Smooth muscle cell (in vitro differentiated cells): ENCODE results near the gene ANO2. TPM values are rescaled to one million over a fixed set of nuclear protein-coding genes. Genes with fewer than 3 reads are reported as not detected.

Experiments used
- DNase-seq: peaks from one replicate; lab custom pipeline; 2025; ENCODE audit not compliant: unreplicated experiment; lab: John Stamatoyannopoulos, UW
- H2AFZ ChIP-seq: fragments of 200-600 bp; sonication (generic); 2 replicates; pipeline ENCODE4 v1.6.0; 2016; ENCODE audit warnings: antibody characterized with exemption, low read depth, mild to moderate bottlenecking
- H3F3A ChIP-seq: fragments of 200-600 bp; sonication (generic); 2 replicates; pipeline ENCODE4 v1.6.0; 2017; ENCODE audit warnings: antibody characterized with exemption, low read depth
- H3K27ac ChIP-seq: fragments of 200-600 bp; sonication (generic); 2 replicates; pipeline ENCODE4 v1.5.1; 2016; ENCODE audit warnings: low read depth, mild to moderate bottlenecking
- H3K27me3 ChIP-seq: fragments of 200-600 bp; sonication (generic); 2 replicates; pipeline ENCODE4 v1.6.1; 2016; ENCODE audit warnings: low read depth, mild to moderate bottlenecking
- H3K36me3 ChIP-seq: fragments of 200-600 bp; sonication (generic); 2 replicates; pipeline ENCODE4 v1.5.1; 2016; ENCODE audit warnings: low read depth
- H3K4me1 ChIP-seq: fragments of 200-600 bp; sonication (generic); 2 replicates; pipeline ENCODE4 v1.5.1; 2016; ENCODE audit warnings: low read depth
- H3K4me2 ChIP-seq: fragments of 200-600 bp; sonication (generic); 2 replicates; pipeline ENCODE4 v1.6.0; 2016; ENCODE audit warnings: mild to moderate bottlenecking
- H3K4me3 ChIP-seq: fragments of 200-600 bp; sonication (generic); 2 replicates; pipeline ENCODE4 v1.5.1; 2016; ENCODE audit warnings: mild to moderate bottlenecking
- H3K79me2 ChIP-seq: fragments of 200-600 bp; sonication (generic); 2 replicates; pipeline ENCODE4 v1.6.0; 2016; ENCODE audit warnings: low read depth, mild to moderate bottlenecking
- H3K9ac ChIP-seq: fragments of 200-600 bp; sonication (generic); 2 replicates; pipeline ENCODE4 v1.6.0; 2016; ENCODE audit warnings: low read depth
- H3K9me3 ChIP-seq: fragments of 200-600 bp; sonication (generic); replicated peaks from 2 replicates; pipeline ENCODE4 v1.5.1; 2016; ENCODE audit warnings: low read depth
- H4K20me1 ChIP-seq: fragments of 200-600 bp; sonication (generic); 2 replicates; pipeline ENCODE4 v1.6.0; 2016; ENCODE audit warnings: low read depth
- CTCF ChIP-seq: fragments of 200-600 bp; sonication (generic); IDR thresholded peaks from 2 replicates; pipeline ENCODE4 v1.5.1; 2017; ENCODE audit warnings: borderline replicate concordance, mild to moderate bottlenecking, antibody characterized with exemption; ENCODE audit not compliant: insufficient read depth, poor library complexity, severe bottlenecking
- WGBS: methylation state at CpG from one replicate; pipeline ENCODE4 v1.1.7; 2016; ENCODE audit warnings: low lambda C conversion rate; 5-methylcytosine and 5-hydroxymethylcytosine counted together
- polyA plus RNA-seq: library from polyadenylated mRNA; unstranded; fragments of >200 nt; fragmentation: Nextera tagmentation; extraction: Ambion mirVana; gene quantifications from 2 replicates; pipeline ENCODE4 v1.2.1, GENCODE V29; 2016
- total RNA-seq: library from RNA; depleted of rRNA; stranded (reverse); fragments of >200 nt; gene quantifications from 2 replicates; pipeline ENCODE4 v1.2.3, GENCODE V29; 2014

The ANO2 gene
- total and polyA plus RNA-seq, 2 experiments from 2014 or later = 0.18 TPM; not detected in 1

GRCh38 chr12:5521456-5522325 is 423.4 kb downstream of the ANO2 start:
- Histone ChIP-seq H3K9me3 (no peaks in the 10 kb centered on the region), H4K20me1 (no peaks in the 10 kb centered on the region), H3K36me3 (no peaks in the 10 kb centered on the region), H3K4me1 (peaks cover 9% of the 10 kb centered on the region), H3K4me3 (no peak overlapping the region), H2AFZ (no peak overlapping the region), H3F3A (no peaks in the 10 kb centered on the region), H3K27ac (no peak overlapping the region), H3K4me2 (no peak overlapping the region), H3K9ac (no peak overlapping the region), H3K27me3 (peaks cover 5% of the 10 kb centered on the region), H3K79me2 (no peaks in the 10 kb centered on the region)
- TF ChIP-seq CTCF = no peak
- no peak for DNase-seq
- 92% methylated on average over 20 of the region's 20 CpGs for WGBS

GRCh38 chr12:5520831-5521230 is 424.2 kb downstream of the ANO2 start:
- H3K9ac ChIP-seq = no peak overlapping the region
- 95% methylated on average over 5 of the region's 5 CpGs for WGBS
- no peaks in the 10 kb centered on the region for H3K9me3 ChIP-seq
- no peaks in the 10 kb centered on the region for H3K36me3 ChIP-seq
- no peak for TF ChIP-seq CTCF
- no peak overlapping the region for H3K27ac ChIP-seq
- H3K4me3 ChIP-seq = no peak overlapping the region
- no peak overlapping the region for H2AFZ ChIP-seq
- peaks cover 9% of the 10 kb centered on the region for H3K4me1 ChIP-seq
- H3K79me2 ChIP-seq = no peaks in the 10 kb centered on the region
- H4K20me1 ChIP-seq = no peaks in the 10 kb centered on the region
- DNase-seq = no peak
- H3K27me3 ChIP-seq = no peaks in the 10 kb centered on the region
- H3F3A ChIP-seq = no peaks in the 10 kb centered on the region
- H3K4me2 ChIP-seq = no peak overlapping the region

- H3K27ac ChIP-seq = no peak overlapping the region
- 99% methylated on average over 4 of the region's 4 CpGs for WGBS
These were observed 425.0 kb downstream of the ANO2 start for GRCh38 chr12:5520037-5520436.

More at GRCh38 chr12:5520037-5520436, 425.0 kb downstream of the ANO2 start:
- Histone ChIP-seq H3K4me3 (no peak overlapping the region), H3K36me3 (no peaks in the 10 kb centered on the region), H4K20me1 (no peaks in the 10 kb centered on the region), H3F3A (no peaks in the 10 kb centered on the region), H3K9me3 (no peaks in the 10 kb centered on the region), H2AFZ (no peak overlapping the region), H3K79me2 (no peaks in the 10 kb centered on the region), H3K4me2 (no peak overlapping the region), H3K27me3 (no peaks in the 10 kb centered on the region), H3K9ac (no peak overlapping the region), H3K4me1 (peaks cover 9% of the 10 kb centered on the region)
- DNase-seq = no peak
- TF ChIP-seq CTCF = no peak
